Naive B cell (primary cell): Measurements from ENCODE around the gene ULK3. TPM values are rescaled to one million over a fixed set of nuclear protein-coding genes. Genes with fewer than 3 reads are reported as not detected.

Experiments used
- ATAC-seq, 2 donors: fragments of 150-1000 bp; cut with Tn5 transposase; 2 replicates each; pipeline ENCODE4 v1.10.0; 2021; ENCODE audit warnings: low read depth in 2 of 2, mild to moderate bottlenecking in 2 of 2, moderate library complexity in 2 of 2
- DNase-seq: peaks from one replicate; pipeline ENCODE4 v3.0.0; 2022
- H3K27ac Mint-ChIP-seq, 6 donors: one replicate each; pipeline ENCODE4 v1.8.0; 2020 to 2022; ENCODE audit warnings: mild to moderate bottlenecking in 6 of 6, mixed read lengths in 6 of 6, moderate library complexity in 5 of 6, inconsistent platforms in 2 of 6
- H3K27me3 Mint-ChIP-seq, 3 donors: one replicate each; pipeline ENCODE4 v1.8.0; 2021 to 2022; ENCODE audit warnings: mixed read lengths in 3 of 3, mild to moderate bottlenecking in 1 of 3
- H3K36me3 Mint-ChIP-seq, 2 donors: one replicate each; pipeline ENCODE4 v1.8.0; 2020 to 2022; ENCODE audit warnings: mixed read lengths in 2 of 2, inconsistent platforms in 1 of 2, mild to moderate bottlenecking in 1 of 2
- H3K4me1 Mint-ChIP-seq, 3 donors: one replicate each; pipeline ENCODE4 v1.8.0; 2020 to 2022; ENCODE audit warnings: mixed read lengths in 3 of 3, inconsistent platforms in 1 of 3, mild to moderate bottlenecking in 1 of 3, moderate library complexity in 1 of 3
- H3K4me3 Mint-ChIP-seq, 8 donors: one replicate each; pipeline ENCODE4 v1.8.0; 2020 to 2022; ENCODE audit warnings: mild to moderate bottlenecking in 8 of 8, mixed read lengths in 8 of 8, moderate library complexity in 8 of 8, inconsistent platforms in 2 of 8
- H3K9me3 Mint-ChIP-seq, 7 donors: one replicate each; pipeline ENCODE4 v1.8.0; 2020 to 2022; ENCODE audit warnings: mixed read lengths in 7 of 7, mild to moderate bottlenecking in 5 of 7, inconsistent platforms in 2 of 7, moderate library complexity in 1 of 7
- polyA plus RNA-seq, 6 donors: library from polyadenylated mRNA; unstranded; fragments of 300-500 nt; fragmentation: Illumina TruSeq; gene quantifications; one replicate each; pipeline ENCODE4 v1.2.3, GENCODE V29; 2021; ENCODE audit warnings: low read depth in 6 of 6

ULK3 gene
- polyA plus RNA-seq, 6 donors from 2014 or later = 9.3 to 21.5 (median 13.1) TPM

- H3K36me3 Mint-ChIP-seq = peaks cover 2 to 14% of the 10 kb centered on the region in 2 donors
- H3K27me3 Mint-ChIP-seq = no peaks in the 10 kb centered on the region
- H3K4me3 Mint-ChIP-seq = peak overlapping the region in 3 of 8 donors; percentile 12 to 40 (median 40)
- ATAC-seq = no peak
- DNase-seq = no peak
- peak overlapping the region; percentile 76 to 94 (median 86) for H3K27ac Mint-ChIP-seq
- H3K9me3 Mint-ChIP-seq = no peaks in the 10 kb centered on the region
- peaks cover 33 to 39% (median 35%) of the 10 kb centered on the region in 3 donors for H3K4me1 Mint-ChIP-seq
Observed at GRCh38 chr15:74844319-74845207, 1.6 kb upstream of the ULK3 start.

- Mint-ChIP-seq H3K27me3 (no peaks in the 10 kb centered on the region), H3K36me3 (peaks cover 0 to 14% of the 10 kb centered on the region in 2 donors), H3K4me1 (peaks cover 33 to 39% (median 37%) of the 10 kb centered on the region in 3 donors), H3K27ac (peak overlapping the region in 5 of 6 donors; percentile 18 to 94 (median 84)), H3K4me3 (peak overlapping the region in 5 of 8 donors; percentile 78 to 89 (median 84)), H3K9me3 (no peaks in the 10 kb centered on the region)
- DNase-seq (no peak), ATAC-seq (no peak)
Observed at GRCh38 chr15:74843891-74844299, 939 bp upstream of the ULK3 start.

GRCh38 chr15:74843445-74843828 lies 481 bp upstream of the ULK3 start:
- peaks cover 0 to 11% of the 10 kb centered on the region in 2 donors for H3K36me3 Mint-ChIP-seq
- peaks cover 33 to 39% (median 38%) of the 10 kb centered on the region in 3 donors for H3K4me1 Mint-ChIP-seq
- H3K27ac Mint-ChIP-seq = peak overlapping the region; percentile 84 to 94 (median 92)
- no peaks in the 10 kb centered on the region for H3K9me3 Mint-ChIP-seq
- no peak for DNase-seq
- H3K4me3 Mint-ChIP-seq = peak overlapping the region; percentile 78 to 94 (median 84)
- ATAC-seq = no peak
- no peaks in the 10 kb centered on the region for H3K27me3 Mint-ChIP-seq

GRCh38 chr15:74841891-74842373 lies 1.0 kb downstream of the ULK3 start:
- peaks cover 0 to 5% of the 10 kb centered on the region in 2 donors for H3K36me3 Mint-ChIP-seq
- no peaks in the 10 kb centered on the region for H3K9me3 Mint-ChIP-seq
- H3K4me3 Mint-ChIP-seq = peak overlapping the region in 7 of 8 donors; percentile 84 to 94 (median 89)
- H3K27ac Mint-ChIP-seq = peak overlapping the region in 1 of 6 donors; percentile 84
- peaks cover 33 to 39% (median 38%) of the 10 kb centered on the region in 3 donors for H3K4me1 Mint-ChIP-seq
- DNase-seq = no peak
- no peaks in the 10 kb centered on the region for H3K27me3 Mint-ChIP-seq
- no peak for ATAC-seq

GRCh38 chr15:74840851-74841775 lies 1.8 kb downstream of the ULK3 start:
- Mint-ChIP-seq H3K4me3 (peak overlapping the region in 7 of 8 donors; percentile 5 to 93 (median 85)), H3K4me1 (peaks cover 33 to 44% (median 36%) of the 10 kb centered on the region in 3 donors), H3K27me3 (no peaks in the 10 kb centered on the region), H3K36me3 (peaks cover 0 to 5% of the 10 kb centered on the region in 2 donors), H3K27ac (peak overlapping the region in 1 of 6 donors; percentile 26), H3K9me3 (no peaks in the 10 kb centered on the region)
- DNase-seq = no peak
- ATAC-seq = no peak

GRCh38 chr15:74839526-74840395 lies 3.2 kb downstream of the ULK3 start:
- no peak for DNase-seq
- Mint-ChIP-seq H3K9me3 (no peaks in the 10 kb centered on the region), H3K4me1 (peaks cover 30 to 42% (median 30%) of the 10 kb centered on the region in 3 donors), H3K27ac (peak overlapping the region in 1 of 6 donors; percentile 42), H3K27me3 (no peaks in the 10 kb centered on the region), H3K36me3 (peaks cover 0 to 5% of the 10 kb centered on the region in 2 donors), H3K4me3 (no peak overlapping the region)
- ATAC-seq = no peak

- DNase-seq = no peak
- ATAC-seq = no peak
- peaks cover 0 to 5% of the 10 kb centered on the region in 2 donors for H3K36me3 Mint-ChIP-seq
- H3K9me3 Mint-ChIP-seq = no peaks in the 10 kb centered on the region
- peaks cover 28 to 42% (median 28%) of the 10 kb centered on the region in 3 donors for H3K4me1 Mint-ChIP-seq
- no peak overlapping the region for H3K27ac Mint-ChIP-seq
- no peak overlapping the region for H3K4me3 Mint-ChIP-seq
- H3K27me3 Mint-ChIP-seq = no peaks in the 10 kb centered on the region
Observed at GRCh38 chr15:74838746-74839525, 4.0 kb downstream of the ULK3 start.

- Mint-ChIP-seq H3K4me1 (peaks cover 22 to 41% (median 25%) of the 10 kb centered on the region in 3 donors), H3K4me3 (no peak overlapping the region), H3K27ac (no peak overlapping the region), H3K27me3 (no peaks in the 10 kb centered on the region), H3K36me3 (peaks cover 0 to 5% of the 10 kb centered on the region in 2 donors), H3K9me3 (no peaks in the 10 kb centered on the region)
- DNase-seq (no peak), ATAC-seq (no peak)
Observed at GRCh38 chr15:74838137-74838516, 4.8 kb downstream of the ULK3 start.

GRCh38 chr15:74837482-74838136 lies 5.3 kb downstream of the ULK3 start:
- peak overlapping the region in 1 of 8 donors; percentile 71 for H3K4me3 Mint-ChIP-seq
- ATAC-seq (no peak), DNase-seq (no peak)
- H3K9me3 Mint-ChIP-seq = no peaks in the 10 kb centered on the region
- peaks cover 23 to 41% (median 23%) of the 10 kb centered on the region in 3 donors for H3K4me1 Mint-ChIP-seq
- peak overlapping the region in 1 of 6 donors; percentile 76 for H3K27ac Mint-ChIP-seq
- peaks cover 0 to 5% of the 10 kb centered on the region in 2 donors for H3K36me3 Mint-ChIP-seq
- H3K27me3 Mint-ChIP-seq = no peaks in the 10 kb centered on the region

GRCh38 chr15:74836846-74837245 lies 6.1 kb downstream of the ULK3 start:
- H3K4me1 Mint-ChIP-seq = peaks cover 16 to 34% (median 17%) of the 10 kb centered on the region in 3 donors
- no peak overlapping the region for H3K27ac Mint-ChIP-seq
- DNase-seq (no peak), ATAC-seq (no peak)
- H3K36me3 Mint-ChIP-seq = peaks cover 0 to 5% of the 10 kb centered on the region in 2 donors
- no peaks in the 10 kb centered on the region for H3K27me3 Mint-ChIP-seq
- H3K4me3 Mint-ChIP-seq = no peak overlapping the region
- no peaks in the 10 kb centered on the region for H3K9me3 Mint-ChIP-seq

GRCh38 chr15:74835312-74835823 lies 7.6 kb downstream of the ULK3 start:
- Mint-ChIP-seq H3K36me3 (peaks cover 0 to 5% of the 10 kb centered on the region in 2 donors), H3K4me3 (peak overlapping the region in 1 of 8 donors; percentile 45), H3K4me1 (peaks cover 10 to 28% (median 10%) of the 10 kb centered on the region in 3 donors), H3K9me3 (no peaks in the 10 kb centered on the region), H3K27ac (peak overlapping the region in 2 of 6 donors; percentile 64 to 69), H3K27me3 (peaks cover 0 to 8% (median 4%) of the 10 kb centered on the region in 3 donors)
- DNase-seq (peak; percentile 18), ATAC-seq (peak; percentile 37 to 50)
